HG03039 (cell line): ENCODE measurements around the gene ARX.

ENCODE experiments used
- ATAC-seq: cut with Tn5 transposase; IDR thresholded peaks from one replicate; pipeline ENCODE4 v1.9.1; 2021; ENCODE audit warnings: mild to moderate bottlenecking, moderate library complexity; ENCODE audit not compliant: unreplicated experiment

ARX gene

GRCh38 chrX:25016938-25017598 lies 1.3 kb upstream of the ARX start:
- ATAC-seq, result no peak

- ATAC-seq, result no peak
Observed at GRCh38 chrX:25016361-25016671, 551 bp upstream of the ARX start.

- ATAC-seq, result no peak
Observed at GRCh38 chrX:25014366-25014838, 1.4 kb downstream of the ARX start.

GRCh38 chrX:25013632-25014365 lies 2.0 kb downstream of the ARX start:
- no peak for ATAC-seq

- no peak for ATAC-seq
Observed at GRCh38 chrX:25012793-25013631, 2.8 kb downstream of the ARX start.

- no peak for ATAC-seq
Observed at GRCh38 chrX:25012433-25012735, 3.4 kb downstream of the ARX start.

GRCh38 chrX:25011589-25012432 lies 4.0 kb downstream of the ARX start:
- ATAC-seq, result no peak

- no peak for ATAC-seq
Observed at GRCh38 chrX:25010784-25011588, 4.8 kb downstream of the ARX start.

GRCh38 chrX:25009407-25009806 lies 6.4 kb downstream of the ARX start:
- no peak for ATAC-seq

- ATAC-seq, result no peak
Observed at GRCh38 chrX:25007059-25008053, 8.4 kb downstream of the ARX start.

GRCh38 chrX:25006586-25007058 lies 9.1 kb downstream of the ARX start:
- ATAC-seq, result no peak

GRCh38 chrX:25005382-25006185 lies 10.2 kb downstream of the ARX start:
- ATAC-seq, result no peak

- no peak for ATAC-seq
Observed at GRCh38 chrX:25005034-25005381, 10.8 kb downstream of the ARX start.

- ATAC-seq, result no peak
Observed at GRCh38 chrX:25004485-25005032, 11.2 kb downstream of the ARX start.

- no peak for ATAC-seq
Observed at GRCh38 chrX:25004040-25004439, 11.7 kb downstream of the ARX start.

- no peak for ATAC-seq
Observed at GRCh38 chrX:25003066-25003849, 12.5 kb downstream of the ARX start.

- no peak for ATAC-seq
Observed at GRCh38 chrX:25002661-25003020, 13.1 kb downstream of the ARX start.
